Neural progenitor cell (in vitro differentiated cells): Measurements from ENCODE around the gene UBE2S.

Experiments used
- EZH2 ChIP-seq: fragments of 200-600 bp; sonication (generic); IDR thresholded peaks from 2 replicates; pipeline ENCODE4 v1.6.1; 2017; ENCODE audit warnings: antibody characterized with exemption, mild to moderate bottlenecking, moderate library complexity
- EZH2phosphoT487 ChIP-seq: fragments of 200-600 bp; sonication (generic); IDR thresholded peaks from 2 replicates; pipeline ENCODE4 v1.6.1; 2017; ENCODE audit warnings: antibody characterized with exemption
- TF ChIP-seq, protein P1 (sequence below): fragments of 200-600 bp; sonication (generic); IDR thresholded peaks from 2 replicates; pipeline ENCODE4 v1.5.1; 2017; ENCODE audit warnings: antibody characterized with exemption, mild to moderate bottlenecking

DNA sequence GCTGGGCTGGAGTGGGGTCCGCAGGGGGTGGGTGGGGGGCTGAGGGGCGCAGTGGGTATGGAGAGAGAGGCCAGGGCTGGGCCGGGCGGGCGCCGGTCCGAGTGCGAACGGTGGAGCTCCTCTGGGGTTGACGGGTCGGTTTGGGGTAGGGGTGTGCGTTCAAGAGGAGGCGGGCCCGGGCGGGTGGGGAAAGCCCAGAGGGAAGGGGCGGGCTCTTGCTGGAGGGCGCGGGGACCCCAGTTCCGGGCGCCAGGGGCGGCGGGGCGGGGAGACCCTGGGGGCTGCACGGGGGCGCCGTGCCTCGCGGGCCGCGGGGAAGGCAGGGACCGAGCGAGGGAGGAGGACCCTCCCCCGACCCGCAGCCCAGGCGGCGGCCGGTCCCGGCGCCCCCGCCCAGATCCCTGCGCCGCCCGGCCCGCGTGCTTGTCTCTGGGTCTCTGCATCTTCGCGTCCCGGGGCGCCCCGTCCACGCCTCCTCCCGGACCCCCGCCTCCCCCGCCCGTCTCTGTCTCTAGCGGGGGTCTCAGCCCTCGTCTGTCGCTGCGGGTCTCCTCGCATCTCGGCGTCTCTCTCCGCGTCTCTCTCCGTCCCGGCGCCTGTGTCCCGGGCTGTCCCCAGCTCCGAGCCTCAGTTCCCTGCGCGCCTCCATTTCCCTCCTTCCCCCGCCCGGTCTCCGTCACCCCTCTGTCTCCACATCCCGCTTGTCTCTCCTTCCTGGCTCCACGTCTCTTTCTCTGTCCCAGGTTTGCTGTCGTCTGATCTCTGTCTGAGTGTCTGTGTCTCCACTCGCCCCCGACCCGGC lies 43.8 kb upstream of the UBE2S start:
- TF ChIP-seq, protein P1, sequence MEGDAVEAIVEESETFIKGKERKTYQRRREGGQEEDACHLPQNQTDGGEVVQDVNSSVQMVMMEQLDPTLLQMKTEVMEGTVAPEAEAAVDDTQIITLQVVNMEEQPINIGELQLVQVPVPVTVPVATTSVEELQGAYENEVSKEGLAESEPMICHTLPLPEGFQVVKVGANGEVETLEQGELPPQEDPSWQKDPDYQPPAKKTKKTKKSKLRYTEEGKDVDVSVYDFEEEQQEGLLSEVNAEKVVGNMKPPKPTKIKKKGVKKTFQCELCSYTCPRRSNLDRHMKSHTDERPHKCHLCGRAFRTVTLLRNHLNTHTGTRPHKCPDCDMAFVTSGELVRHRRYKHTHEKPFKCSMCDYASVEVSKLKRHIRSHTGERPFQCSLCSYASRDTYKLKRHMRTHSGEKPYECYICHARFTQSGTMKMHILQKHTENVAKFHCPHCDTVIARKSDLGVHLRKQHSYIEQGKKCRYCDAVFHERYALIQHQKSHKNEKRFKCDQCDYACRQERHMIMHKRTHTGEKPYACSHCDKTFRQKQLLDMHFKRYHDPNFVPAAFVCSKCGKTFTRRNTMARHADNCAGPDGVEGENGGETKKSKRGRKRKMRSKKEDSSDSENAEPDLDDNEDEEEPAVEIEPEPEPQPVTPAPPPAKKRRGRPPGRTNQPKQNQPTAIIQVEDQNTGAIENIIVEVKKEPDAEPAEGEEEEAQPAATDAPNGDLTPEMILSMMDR = no peak
- TF ChIP-seq EZH2 = peak; percentile 93
- TF ChIP-seq EZH2phosphoT487 = peak; percentile 89
